HS-27A (cell line): ENCODE measurements around the gene CS.
"Not testable (repeated sequence)": the region's sequence is repeated elsewhere in the genome, so short reads cannot be mapped to it uniquely, and the experiment has no call there.

Source experiments
- DNase-seq: peaks from one replicate; pipeline ENCODE4 v3.0.0-alpha.2; 2012; ENCODE audit warnings: low read depth, missing footprints

The CS gene

DNA sequence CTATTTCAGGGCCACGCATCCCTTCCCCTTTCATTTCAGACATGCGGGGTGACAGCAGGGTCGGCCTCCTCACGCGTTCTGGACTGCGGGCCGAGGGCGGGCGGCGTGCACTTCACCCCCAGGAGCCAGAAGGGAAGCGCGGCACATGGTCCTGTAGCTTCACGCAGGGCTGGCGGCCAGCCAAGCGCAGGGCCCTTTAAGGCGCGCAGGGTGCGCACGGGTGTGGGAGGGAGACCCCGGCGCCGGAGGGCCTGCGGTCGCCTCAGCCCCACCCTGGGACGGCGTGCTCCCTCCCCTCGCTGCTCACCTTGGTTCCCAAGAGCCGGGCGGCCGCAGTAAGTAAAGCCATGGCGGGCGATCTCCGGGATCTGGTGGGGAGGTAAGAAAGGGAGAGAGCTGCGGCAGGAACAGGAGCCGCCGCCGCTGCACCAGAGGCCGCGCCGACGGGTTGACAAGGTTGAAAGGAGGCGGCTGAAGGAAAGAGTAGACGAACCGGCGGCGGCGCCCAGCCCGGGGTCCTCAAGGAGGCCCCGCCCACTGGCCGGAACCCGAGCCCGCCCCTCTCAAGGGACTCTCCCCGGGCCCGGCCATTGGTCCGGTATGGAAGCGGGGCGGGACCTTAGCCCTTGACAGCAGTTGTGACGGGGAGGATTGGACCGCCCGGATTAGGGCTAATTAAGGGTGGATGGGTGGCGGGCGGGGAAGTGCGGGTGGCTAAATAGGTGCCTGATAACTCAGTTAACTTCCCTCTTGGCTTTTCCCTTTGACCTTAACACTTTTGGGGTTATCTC is at the start of gene CS:
CS (minus strand) TSS at position 478 of the 791 bp plus-strand sequence; CDS start at position 349, 129 bp downstream.
- DNase-seq = peak; percentile 91

DNA sequence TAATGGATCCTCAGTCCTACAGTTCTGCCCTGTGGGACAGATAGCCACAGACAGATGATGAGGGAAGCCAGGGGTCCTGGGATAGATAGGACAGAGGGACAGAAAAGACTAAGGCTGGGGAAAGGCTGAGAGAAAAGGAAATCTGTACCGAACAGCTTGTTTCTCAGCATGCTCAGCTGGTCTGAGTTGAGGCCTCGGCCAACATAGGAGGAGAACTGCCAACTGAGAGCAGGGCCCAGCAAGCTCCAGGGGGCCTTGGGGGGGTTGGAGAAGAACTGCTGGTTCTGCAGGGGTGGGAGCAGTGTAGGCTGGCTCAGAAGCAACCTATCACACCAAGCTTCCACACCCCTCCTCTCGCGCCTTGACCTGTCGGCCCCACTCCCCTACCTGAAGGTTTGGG is 48.6 kb upstream of the CS start:
- no peak for DNase-seq

DNA sequence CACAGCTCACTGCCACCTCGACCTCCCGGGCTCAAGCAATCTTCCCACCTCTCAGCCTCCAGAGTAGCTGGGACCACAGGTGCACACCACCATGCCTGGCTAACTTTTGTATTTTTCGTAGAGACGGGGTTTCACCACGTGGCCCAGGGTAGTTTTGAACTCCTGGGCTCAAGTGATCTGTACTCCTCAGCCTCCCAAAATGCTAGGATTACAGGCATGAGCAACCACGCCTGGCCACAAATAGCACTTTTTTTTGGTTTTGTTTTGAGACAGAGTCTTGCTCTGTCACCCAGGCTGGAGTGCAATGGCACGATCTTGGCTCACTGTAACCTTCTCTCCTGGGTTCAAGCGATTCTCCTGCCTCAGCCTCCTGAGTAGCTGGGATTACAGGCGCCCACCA is 47.1 kb upstream of the CS start:
- DNase-seq = not testable (repeated sequence)

DNA sequence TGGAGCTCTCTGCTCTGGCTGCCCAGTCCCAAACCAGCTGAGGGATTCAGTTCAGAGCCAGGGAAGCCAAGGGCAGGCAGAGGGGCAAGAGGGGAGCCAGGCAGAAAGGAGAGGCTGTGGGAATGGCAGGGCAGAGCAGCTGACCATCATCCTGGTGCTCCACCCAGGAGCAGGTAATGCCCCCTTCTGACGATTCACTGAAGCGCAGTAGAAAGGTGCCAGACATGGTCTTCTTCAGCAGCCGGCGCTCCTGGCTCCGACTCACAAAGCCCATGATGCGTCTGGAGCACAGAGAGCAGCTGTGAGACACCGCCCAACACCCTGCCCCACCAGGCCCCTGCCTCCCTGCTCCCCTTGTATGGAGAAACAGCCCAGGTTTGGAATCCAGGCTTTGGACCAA is 46.5 kb upstream of the CS start:
- DNase-seq = no peak

DNA sequence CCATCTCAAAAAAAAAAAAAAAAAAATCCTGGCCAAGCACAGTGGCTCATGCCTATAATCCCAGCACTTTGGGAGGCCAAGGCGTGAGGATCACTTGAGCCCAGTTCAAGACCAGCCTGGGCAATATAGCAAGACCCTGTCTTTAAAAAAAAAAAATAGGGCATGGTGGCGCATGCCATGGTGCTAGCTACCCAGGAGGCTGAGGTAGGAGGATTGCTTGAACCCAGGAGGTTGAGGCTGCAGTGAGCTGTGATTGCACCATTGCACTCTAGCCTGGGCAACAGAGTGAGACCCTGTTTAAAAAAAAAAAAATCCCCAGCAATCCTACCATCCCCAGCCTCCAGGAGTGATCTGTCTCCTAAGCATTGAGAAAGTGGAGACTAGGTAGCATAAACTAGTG is 42.2 kb upstream of the CS start:
- DNase-seq = not testable (repeated sequence)

DNA sequence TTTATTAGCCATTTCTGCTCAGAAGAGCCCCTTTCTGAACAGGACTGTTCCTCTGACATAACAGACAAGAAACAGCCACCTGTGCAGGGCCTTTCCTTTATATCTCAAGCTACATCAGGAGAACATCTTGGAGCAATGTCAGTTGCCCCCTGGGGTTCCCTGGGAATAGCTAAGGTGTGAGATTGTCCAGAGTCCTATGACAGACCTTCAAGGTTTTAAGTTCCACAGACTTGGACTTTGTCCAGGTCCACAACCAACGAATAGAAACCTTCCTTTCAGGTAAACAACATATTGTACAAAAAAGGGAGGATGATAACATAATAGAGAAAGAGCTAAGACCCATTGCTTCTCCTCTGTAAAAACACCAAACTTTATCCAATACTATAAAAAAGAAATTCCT is 41.5 kb upstream of the CS start:
- DNase-seq = no peak

DNA sequence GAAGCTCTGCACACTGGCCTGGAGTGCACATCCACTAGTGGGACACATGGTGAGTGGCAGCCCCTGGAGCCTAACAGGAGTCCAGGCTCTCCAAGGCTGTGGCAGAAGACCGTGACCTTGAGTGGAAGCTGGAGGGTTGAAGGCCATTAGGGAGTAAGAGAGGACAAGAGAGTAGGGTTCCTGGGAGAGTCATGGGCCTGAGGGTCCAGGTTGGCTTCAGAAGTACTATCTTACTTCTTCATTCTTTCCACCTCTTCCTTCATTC is 39.0 kb upstream of the CS start:
- no peak for DNase-seq

DNA sequence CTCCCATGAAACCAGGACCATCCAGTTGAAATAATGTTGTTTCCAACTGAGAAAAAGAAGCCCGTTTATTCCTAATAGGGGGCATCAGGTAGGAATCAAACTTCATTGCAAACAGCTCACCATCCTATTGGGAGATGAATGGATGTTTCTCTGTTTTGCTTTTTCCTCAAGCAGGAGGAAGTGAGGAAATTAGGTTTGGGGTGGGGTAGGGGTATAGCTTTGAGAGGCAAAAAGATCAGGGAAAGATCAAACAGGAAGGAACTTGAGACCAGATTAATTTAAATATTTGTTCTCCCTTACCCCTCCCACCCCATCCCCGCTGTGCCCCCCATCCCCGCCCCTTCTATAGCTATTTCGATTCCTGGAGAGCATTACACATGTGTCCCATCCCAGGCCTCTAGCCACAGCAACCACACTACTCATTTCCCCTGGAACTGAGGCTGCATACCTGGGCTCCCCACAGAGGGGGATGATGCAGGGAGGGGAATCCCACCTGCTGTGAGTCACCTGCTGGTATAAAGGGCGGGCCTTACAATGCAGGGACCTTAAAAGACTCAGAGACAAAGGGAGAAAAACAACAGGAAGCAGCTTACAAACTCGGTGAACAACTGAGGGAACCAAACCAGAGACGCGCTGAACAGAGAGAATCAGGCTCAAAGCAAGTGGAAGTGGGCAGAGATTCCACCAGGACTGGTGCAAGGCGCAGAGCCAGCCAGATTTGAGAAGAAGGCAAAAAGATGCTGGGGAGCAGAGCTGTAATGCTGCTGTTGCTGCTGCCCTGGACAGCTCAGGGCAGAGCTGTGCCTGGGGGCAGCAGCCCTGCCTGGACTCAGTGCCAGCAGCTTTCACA is 38.4 kb upstream of the CS start, which contains the start of gene IL23A:
IL23A (plus strand) TSS at position 577 of the 850 bp plus-strand sequence; CDS start at position 738, 161 bp downstream.
- DNase-seq = no peak

DNA sequence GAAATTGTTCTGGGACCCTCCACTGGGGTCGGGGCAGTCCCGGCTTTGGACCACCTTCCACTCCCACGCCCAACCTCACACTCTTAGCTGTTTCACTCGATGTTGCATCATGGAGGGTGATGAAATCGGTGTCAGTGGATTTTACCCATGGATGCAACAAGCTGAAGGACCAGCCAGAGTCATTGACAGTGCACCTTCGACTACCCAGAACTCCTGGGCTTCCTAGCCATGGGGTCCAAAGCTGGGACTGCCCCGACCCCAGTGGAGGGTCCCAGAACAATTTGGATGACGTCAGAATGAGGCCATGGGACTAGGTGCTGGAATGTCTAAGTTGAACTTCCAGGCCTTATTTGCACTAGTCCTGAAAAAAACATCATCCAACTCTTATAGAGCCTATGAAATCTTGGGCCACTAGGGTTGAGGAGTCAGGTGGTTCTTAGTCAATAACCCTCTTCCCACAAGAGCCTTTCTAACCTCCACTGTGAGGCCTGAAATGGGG is 37.7 kb upstream of the CS start:
- DNase-seq = no peak

DNA sequence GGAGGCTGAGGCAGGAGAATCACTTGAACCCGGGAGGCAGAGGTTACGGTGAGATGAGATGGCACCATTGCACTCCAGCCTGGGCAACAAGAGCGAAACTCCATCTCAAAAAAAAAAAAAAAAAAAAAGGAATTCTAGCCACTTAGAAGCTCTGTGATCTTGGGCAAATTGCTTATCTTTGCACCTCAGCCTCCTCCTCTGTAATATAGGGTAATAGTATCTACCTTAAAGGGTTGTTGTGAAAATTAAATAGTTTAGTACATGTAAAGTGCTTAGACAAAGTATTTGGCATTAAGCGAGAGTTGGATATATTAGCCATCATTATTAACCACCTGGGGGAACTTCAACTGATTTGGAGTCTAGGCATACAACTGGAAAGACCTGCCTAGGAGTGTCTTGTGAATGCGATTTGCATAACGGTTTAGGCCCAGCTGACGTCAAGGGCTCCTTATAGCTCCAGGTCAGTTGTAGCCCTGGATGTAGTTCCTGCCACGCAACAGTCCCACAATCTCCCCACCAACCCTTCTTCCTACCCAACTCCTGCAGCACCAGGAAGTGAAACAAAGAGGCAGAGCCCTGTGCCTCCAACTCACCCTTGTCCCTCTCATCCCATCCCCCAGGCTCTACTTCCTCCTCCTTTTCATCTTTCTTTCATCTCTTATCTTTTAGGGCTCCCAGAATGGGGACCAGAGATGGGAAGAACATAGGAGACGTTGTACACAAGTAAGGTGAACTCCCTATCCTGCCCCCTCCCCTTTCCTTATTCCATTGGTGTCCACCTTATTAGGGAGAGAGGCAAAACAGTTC is 36.4 kb upstream of the CS start:
- DNase-seq = no peak

DNA sequence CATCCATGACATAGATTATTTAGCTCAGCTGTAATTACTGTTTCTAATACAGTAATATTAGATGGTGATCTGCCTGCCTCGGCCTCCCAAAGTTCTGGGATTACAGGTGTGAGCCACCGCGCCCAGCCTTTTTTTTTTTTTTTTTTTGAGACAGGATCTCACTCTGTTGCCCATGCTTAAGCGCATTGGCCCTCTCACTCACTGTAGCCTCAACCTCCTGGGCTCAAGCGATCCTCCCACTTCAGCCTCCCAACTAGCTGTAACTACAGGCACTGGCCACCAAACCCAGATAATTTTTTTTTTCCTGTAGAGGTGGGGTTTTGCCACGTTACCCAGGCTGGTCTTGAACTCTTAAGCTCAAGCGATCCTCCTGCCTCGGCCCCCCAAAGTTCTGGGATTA is 35.4 kb upstream of the CS start:
- not testable (repeated sequence) for DNase-seq

DNA sequence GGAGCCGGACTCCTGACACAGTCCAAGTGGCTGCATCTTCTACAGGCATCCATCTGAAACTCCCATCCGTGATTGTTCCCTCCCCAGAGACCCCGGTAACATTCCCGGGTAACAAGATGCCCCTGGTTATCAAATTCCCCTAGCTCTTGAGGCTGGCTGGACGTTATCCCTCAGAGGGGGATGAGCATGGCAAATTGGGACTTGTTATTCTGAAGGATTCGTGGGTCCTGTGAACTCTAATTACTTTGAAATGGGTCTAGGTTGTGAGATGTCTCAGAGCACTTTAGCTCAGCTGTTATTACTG is 34.3 kb upstream of the CS start:
- DNase-seq = no peak

DNA sequence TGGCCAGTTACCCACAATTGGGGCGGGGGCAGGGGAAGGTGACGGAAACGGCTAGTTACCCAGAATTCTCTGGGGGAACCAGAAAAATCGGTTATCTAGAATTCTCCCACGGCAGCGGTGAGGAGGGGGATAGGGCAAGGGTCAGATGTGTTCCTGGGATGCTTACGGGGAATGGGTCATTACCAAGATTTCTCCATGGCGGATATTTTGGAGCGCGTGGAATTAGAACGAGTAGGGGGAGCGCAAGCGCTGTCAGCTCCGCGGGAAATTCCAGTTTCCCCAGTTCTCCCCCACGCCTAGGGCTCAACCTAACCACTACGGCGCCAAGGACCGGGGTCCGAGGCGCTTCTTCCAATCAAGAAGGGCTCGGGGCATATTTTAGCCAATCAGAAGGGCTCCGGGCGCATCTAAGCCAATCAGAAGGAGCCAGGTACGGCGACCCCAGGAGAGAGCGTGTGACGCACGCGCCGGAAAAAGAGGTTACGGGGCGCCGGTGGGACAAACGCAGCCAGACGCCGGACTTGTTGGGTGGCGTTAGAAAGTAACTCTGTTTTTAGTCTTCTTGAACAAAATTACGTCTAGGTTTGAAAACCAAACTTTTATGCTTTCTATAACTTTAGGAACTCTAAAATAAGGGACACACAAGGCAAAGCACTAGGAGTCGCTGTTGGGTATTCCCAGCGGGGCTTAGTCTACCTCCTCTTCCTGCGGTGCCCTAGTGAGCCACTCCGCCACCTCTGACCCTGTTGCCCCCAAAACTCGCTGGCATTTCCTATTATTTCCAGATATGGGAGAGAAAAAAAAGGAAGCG is 33.8 kb upstream of the CS start, which contains the start of gene PAN2:
PAN2 (minus strand) TSS at position 322 of the 811 bp plus-strand sequence. CDS start 906 bp downstream, outside the sequence.
- peak; percentile 95 for DNase-seq

DNA sequence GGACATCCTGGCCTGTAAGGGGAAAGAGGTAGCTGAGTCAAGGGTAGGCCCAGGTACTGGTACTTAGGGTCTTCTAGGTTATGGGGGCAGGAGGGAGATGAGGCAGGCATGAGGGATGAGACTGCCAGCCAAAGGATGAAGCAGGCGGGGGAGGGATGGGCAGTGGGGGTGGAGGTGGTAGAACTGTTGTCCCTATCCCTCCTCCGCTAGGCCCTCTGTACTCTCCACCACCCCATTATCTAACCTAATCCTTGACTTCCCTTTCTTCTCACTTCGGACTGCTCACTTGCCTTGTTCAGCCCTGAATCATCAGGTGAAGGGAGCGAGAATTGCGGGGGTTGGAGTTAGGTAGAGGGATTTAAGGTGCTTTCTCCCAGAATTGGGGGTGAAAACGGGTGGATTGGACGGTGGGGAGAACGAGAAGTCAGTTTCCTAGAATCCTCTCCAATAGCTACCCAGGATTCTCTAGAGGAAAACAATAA is 33.1 kb upstream of the CS start:
- no peak for DNase-seq

DNA sequence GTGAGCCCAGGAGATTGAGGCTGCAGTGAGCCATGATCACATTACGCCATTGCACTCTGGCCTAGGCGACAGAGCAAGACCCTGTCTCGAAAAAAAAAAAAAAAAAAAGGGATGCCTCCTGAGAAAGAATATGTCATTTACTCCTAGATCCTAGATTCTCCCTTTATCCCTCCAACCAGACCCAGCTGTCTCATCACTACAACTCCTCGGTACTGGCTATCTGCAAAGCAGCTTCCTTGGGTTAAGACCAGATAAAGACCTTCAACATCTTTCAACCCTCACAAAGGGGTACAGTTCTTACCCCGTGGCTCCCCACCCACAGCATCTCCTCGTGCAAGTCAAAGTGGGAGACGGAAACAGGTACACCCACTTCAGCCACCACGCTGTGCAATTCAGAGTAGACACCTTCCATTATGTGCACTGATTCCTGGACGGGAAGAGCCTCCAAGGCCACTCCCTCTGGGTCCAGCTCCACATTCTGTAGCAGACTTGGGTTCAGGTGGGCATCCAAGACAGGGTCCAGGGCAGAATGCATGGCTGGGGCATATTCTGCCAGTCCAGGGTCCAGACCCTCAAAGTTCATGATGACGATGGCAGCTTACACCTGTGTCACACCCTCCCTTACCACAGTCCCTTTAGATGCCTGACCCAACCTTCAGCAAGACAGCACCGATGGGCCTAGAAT is 32.5 kb upstream of the CS start:
- DNase-seq = no peak

DNA sequence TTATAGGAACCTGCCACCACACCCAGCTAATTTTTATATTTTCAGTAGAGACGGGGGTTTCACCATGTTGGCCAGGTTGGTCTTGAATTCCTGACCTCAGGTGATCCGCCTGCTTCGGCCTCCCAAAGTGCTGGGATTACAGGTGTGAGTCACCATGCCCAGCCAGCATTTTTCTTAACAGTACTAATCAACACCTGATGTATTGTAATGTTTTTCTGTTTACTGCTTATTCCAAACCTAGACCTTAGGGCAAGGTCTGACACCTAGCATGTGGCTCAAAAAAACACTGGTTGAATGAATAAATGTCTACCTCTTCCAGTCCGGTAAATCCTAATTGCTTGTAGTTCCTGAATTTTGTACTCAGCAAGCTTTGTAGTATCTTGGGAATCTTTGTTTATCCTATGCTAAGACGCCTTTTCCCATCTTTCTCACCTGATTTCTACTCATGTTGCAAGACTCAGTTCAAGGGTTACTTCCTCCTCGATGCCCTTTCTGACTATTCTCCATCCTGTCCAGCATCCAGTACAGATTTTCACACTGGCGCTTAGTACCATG is 30.9 kb upstream of the CS start:
- DNase-seq = no peak

DNA sequence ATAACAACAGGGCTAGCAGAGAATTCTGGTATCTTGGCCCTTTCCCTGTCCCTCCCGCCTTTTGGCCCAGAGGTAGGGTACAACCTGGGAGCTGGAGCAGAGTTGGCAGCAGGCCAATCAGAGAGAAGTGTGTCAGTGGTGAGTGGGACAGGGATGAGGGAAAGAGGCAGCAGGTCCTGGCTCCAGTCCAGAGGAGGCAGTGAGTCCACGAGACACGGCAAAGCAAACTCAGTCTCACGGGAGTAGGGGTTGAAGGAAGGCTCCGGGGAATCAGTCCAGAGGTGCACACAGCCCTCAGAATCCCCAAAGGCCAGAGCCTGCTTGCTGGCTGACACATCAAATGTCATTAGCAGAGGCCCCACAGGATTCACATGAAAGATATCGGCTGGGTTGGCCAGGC is 26.4 kb upstream of the CS start:
- DNase-seq = no peak

DNA sequence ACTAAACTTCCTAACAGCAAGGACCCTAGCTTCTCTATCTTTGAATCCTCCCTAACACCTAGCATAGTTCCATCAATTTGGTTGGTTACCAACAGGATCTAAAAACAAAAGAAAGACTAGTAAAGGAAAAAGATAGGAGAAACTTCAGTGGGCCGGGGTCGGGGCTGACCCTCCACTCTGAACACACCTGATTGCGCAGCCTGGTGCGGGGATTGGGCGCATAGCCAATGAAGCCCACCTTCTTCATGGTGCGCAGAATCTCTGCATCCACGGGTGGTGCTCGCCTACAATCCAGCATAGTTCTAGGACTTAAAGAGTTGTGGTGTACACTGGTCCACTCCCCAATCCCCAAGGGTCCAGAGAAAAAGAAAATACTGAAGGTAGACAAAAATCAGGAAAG is 26.0 kb upstream of the CS start:
- DNase-seq = no peak

DNA sequence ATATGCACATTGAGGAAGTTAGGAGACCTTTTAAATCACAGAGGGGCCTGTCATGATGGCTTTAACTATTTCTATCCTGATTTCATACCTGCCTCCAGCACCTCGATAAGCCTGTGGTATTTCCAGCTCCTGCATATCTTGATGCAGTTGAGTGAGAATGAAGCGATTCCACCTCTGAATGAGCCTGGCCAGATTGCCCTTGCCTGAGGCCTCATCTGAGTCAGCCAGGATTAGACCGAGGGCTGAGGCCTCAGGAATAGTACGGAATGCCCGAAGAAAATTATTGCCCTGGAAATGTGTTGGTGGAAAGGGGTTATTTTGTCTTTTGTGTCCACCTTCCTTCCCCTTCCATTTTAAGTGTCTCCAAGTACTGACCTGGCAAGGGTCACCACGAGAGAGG is 24.1 kb upstream of the CS start:
- no peak for DNase-seq

DNA sequence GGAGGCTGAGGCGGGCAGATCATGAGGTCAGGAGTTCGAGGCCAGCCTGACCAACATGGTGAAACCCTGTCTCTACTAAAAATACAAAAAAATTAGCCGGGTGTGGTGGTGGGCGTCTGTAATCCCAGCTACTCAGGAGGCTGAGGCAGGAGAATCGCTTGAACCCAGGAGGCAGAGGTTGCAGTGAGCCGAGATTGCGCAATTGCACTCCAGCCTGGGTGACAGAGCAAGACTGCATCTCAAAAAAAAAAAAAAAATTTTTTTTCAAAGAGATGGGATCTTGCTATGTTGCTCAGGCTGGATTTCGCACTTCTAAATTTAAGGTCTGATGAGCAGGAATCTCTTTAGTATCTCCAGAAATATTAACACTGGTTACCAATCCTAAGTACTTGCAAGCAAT is 21.5 kb upstream of the CS start:
- DNase-seq = not testable (repeated sequence)

DNA sequence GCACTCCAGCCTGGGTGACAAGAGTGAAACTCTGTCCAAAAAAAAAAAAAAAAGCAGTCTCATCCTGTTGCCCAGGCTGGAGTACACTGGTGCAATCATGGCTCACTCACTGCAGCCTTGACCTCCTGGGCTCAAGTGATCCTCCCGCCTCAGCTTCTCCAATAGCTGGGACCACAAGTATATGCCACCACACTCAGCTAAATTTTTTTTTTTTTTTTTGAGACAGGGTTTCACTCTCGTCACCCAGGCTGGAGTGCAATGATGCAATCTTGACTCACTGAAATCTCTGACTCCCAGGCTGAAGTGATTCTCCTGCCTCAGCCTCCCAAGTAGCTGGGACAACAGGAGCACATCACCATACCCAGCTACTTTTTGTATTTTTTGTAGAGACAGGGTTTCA is 20.9 kb upstream of the CS start:
- no peak for DNase-seq
